ENCODE data around the gene MSGN1. TPM values are rescaled to one million over a fixed set of nuclear protein-coding genes. Genes with fewer than 3 reads are reported as not detected.
"Not testable (repeated sequence)": the region's sequence is repeated elsewhere in the genome, so short reads cannot be mapped to it uniquely, and the experiment has no call there.

The MSGN1 gene
- total RNA-seq, 4 donors from 2014 or later: not detected

DNA sequence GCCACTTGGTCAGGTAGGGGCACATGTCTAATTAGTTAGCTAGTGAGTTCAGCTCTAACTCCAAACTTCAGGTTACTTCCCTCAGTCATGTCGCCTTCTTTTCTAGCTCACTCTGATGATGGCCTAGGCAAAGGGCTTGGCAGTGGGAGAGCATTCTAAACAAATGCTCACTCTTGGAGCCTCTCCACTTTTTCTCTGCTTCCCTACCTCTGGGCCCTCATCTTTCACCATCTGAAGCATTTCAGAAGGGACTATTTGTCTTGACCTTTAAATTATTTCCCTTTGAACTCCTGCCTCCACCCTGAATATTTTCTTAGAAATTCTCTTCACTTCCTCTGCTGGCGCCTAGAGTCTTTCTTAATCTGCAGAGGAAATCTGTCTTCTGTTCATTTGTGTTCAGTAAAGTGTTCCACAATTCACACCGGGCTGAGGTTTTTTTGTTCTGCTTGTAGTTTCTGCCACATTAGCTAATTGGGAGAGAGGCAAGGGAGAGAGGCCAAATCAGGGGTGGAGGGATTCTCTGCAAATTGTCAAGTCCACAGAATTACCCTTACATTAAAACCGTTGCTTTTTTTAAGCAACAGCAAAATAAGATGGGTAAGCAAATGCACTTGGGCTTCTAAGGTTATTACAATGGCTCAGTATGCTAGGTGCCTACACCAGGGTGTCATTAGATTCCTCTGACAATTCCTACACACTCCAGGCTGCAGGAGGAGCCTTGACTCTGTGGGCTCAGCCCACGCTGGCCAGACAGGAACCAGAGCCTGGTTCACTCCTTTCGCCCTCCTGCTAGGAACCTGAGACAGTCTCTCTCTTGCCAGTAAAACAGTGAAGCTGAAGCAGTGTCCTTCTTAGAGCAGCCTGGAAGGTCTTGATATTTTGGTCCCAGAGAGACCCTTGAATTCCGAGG is 5.5 kb downstream of the MSGN1 start:
- no peaks in the 10 kb centered on the region for H3K9me3 ChIP-seq
- ATAC-seq (peak; percentile 82 to 90), DNase-seq (peak in 1 of 2 donors; percentile 36)
- TF ChIP-seq POLR2A (IDR thresholded peaks at IDR 0.05): no peak
- TF ChIP-seq, protein P1, sequence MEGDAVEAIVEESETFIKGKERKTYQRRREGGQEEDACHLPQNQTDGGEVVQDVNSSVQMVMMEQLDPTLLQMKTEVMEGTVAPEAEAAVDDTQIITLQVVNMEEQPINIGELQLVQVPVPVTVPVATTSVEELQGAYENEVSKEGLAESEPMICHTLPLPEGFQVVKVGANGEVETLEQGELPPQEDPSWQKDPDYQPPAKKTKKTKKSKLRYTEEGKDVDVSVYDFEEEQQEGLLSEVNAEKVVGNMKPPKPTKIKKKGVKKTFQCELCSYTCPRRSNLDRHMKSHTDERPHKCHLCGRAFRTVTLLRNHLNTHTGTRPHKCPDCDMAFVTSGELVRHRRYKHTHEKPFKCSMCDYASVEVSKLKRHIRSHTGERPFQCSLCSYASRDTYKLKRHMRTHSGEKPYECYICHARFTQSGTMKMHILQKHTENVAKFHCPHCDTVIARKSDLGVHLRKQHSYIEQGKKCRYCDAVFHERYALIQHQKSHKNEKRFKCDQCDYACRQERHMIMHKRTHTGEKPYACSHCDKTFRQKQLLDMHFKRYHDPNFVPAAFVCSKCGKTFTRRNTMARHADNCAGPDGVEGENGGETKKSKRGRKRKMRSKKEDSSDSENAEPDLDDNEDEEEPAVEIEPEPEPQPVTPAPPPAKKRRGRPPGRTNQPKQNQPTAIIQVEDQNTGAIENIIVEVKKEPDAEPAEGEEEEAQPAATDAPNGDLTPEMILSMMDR (IDR thresholded peaks at IDR 0.05 in 4 of 5, conservative IDR thresholded peaks at IDR 0.05 in 1 of 5): no peak
- H3K36me3 ChIP-seq: no peaks in the 10 kb centered on the region
- in situ Hi-C loops (cut with MboI; ENCODE audit: low sequenced_read_pairs in 4 of 4): loop anchor here in 1 of 4 donors (10.0 kb wide), 1 partner anchor 97 kb away; no protein-coding TSS in a partner anchor
- intact Hi-C loops (cut with DNase I; ENCODE audit: low total_unique reads): loop anchor here (5.0 kb wide), 1 partner anchor 34 kb away; no protein-coding TSS in a partner anchor
- H3K4me3 ChIP-seq: peak overlapping the region; percentile 1 to 33 (median 4)
- H3K27ac ChIP-seq: peak overlapping the region; percentile 73 to 86 (median 80)
- H3K4me1 ChIP-seq: peaks cover 27 to 29% of the 10 kb centered on the region in 2 donors
- H3K27me3 ChIP-seq: no peaks in the 10 kb centered on the region

DNA sequence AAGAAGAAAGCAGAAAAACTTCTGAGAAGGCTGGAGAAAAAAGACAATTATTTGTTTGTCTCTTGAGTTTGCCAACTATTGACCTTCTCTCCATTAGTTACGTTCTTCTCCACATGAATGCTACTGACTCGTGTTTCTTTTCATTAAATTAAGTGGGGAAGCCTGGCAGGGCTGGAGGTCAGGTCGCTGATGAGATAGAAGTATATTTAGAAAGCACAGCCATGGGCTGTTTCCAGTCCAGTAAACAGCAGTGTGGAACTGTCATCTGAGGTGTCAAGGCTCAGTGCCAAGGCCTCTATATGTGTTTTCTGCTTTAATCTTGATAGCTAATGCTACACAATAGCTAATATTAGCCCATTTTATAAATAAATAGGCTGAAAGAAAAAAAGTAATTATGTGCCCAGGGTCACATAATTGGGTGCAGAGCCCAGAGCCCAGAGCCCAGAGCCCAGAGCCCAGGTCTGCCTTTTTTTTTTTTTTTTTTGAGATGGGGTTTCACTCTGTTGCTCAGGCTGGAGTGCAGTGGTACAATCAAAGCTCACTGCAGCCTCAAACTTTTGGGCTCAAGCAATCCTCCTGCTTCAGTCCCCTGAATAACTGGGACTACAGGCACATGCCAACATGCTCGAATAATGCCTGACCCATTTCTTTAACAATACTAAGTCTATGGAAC is 6.3 kb downstream of the MSGN1 start:
- ATAC-seq: peak; percentile 88 to 94
- TF ChIP-seq, protein P1 (IDR thresholded peaks at IDR 0.05 in 4 of 5, conservative IDR thresholded peaks at IDR 0.05 in 1 of 5): no peak
- TF ChIP-seq POLR2A (IDR thresholded peaks at IDR 0.05): no peak
- intact Hi-C loops (cut with DNase I; ENCODE audit: low total_unique reads): loop anchor here (5.0 kb wide), 1 partner anchor 35 kb away; no protein-coding TSS in a partner anchor
- in situ Hi-C loops (cut with MboI; ENCODE audit: low sequenced_read_pairs in 4 of 4): loop anchor here in 1 of 4 donors (10.0 kb wide), 1 partner anchor 98 kb away; no protein-coding TSS in a partner anchor
- Histone ChIP-seq H3K4me3 (peak overlapping the region; percentile 1 to 33 (median 4)), H3K27ac (peak overlapping the region; percentile 73 to 86 (median 80)), H3K4me1 (peaks cover 27 to 29% of the 10 kb centered on the region in 2 donors), H3K36me3 (no peaks in the 10 kb centered on the region), H3K27me3 (no peaks in the 10 kb centered on the region), H3K9me3 (no peaks in the 10 kb centered on the region)
- DNase-seq: peak; percentile 16 to 30

DNA sequence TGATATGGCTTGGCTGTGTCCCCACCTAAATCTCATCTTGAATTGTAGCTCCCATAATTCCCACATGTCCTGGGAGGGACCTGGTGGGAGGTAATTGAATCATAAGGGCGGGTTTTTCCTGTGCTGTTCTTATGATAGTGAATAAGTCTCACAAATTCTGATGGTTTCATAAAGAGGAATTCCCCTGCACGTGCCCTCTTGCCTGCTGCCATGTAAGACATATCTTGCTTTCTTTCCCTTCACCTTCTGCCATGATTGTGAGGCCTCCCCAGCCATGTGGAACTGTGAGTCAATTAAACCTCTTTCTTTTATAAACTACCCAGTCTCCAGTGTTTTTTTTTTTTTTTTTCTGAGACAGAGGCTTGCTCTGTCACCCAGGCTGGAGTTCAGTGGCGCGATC is 7.4 kb downstream of the MSGN1 start:
- ATAC-seq, H3K27me3 ChIP-seq, H3K36me3 ChIP-seq, DNase-seq, H3K4me3 ChIP-seq, H3K9me3 ChIP-seq: not testable (repeated sequence)
- Histone ChIP-seq H3K4me1 (peaks cover 27 to 29% of the 10 kb centered on the region in 2 donors), H3K27ac (peak overlapping the region in 3 of 4 donors; percentile 78 to 86 (median 82))
- intact Hi-C loops (cut with DNase I; ENCODE audit: low total_unique reads) (loop anchor here (5.0 kb wide), 1 partner anchor 36 kb away; no protein-coding TSS in a partner anchor), in situ Hi-C loops (cut with MboI; ENCODE audit: low sequenced_read_pairs in 4 of 4) (loop anchor here in 1 of 4 donors (10.0 kb wide), 1 partner anchor 99 kb away; no protein-coding TSS in a partner anchor)

DNA sequence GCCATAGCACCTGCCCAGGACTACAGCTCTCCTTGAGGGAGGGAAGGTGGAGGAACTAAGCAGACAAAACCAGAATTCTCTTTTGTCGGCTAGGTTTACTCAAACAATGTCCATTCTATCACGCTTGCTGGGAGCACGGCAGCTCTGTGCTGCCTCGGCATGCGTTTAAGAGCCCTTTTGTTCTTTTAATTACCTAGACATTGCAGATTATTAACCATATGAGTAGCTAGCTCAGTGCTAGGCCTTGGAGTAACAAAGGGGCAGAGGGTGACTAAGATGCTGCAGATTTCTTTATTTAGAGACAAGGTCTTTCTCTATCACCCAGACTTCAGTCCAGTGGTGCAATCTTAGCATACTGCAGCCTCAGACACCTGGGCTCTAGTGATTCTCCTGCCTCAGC is 11.1 kb downstream of the MSGN1 start:
- ATAC-seq (no peak), DNase-seq (no peak)
- in situ Hi-C loops (cut with MboI; ENCODE audit: low sequenced_read_pairs in 4 of 4): loop anchor here (5.0 to 25.0 kb wide), 4 partner anchors 90 to 560 kb away; no protein-coding TSS in a partner anchor
- Histone ChIP-seq H3K4me3 (no peak overlapping the region), H3K4me1 (peaks cover 6 to 10% of the 10 kb centered on the region in 2 donors), H3K27ac (no peak overlapping the region), H3K9me3 (no peaks in the 10 kb centered on the region), H3K36me3 (no peaks in the 10 kb centered on the region), H3K27me3 (no peaks in the 10 kb centered on the region)
- no peak for TF ChIP-seq POLR2A (IDR thresholded peaks at IDR 0.05)
- TF ChIP-seq, protein P1 (IDR thresholded peaks at IDR 0.05 in 4 of 5, conservative IDR thresholded peaks at IDR 0.05 in 1 of 5): no peak
- intact Hi-C loops (cut with DNase I; ENCODE audit: low total_unique reads): no loop called here

Measured in gastrocnemius medialis (tissue), 4 donors.